Muscle of arm (tissue), 12 donors: Measurements from ENCODE around the gene MSANTD1. TPM values are rescaled to one million over a fixed set of nuclear protein-coding genes. Genes with fewer than 3 reads are reported as not detected.

Experiments
- DNase-seq: peaks from one replicate; pipeline ENCODE4 v3.0.0-alpha.2; 2013
- polyA plus RNA-seq, 12 donors: library from polyadenylated mRNA; unstranded; fragments of 120-200 nt; gene quantifications; one replicate each; pipeline ENCODE4 v1.2.1, GENCODE V29; 2013; ENCODE audit not compliant: insufficient read length in 12 of 12

Gene MSANTD1
- polyA plus RNA-seq, 12 donors: 0.39 to 1.0 (median 0.64) TPM; not detected in 2

- no peak for DNase-seq
These were observed 2.2 kb upstream of the MSANTD1 start for GRCh38 chr4:3246458-3247398.

GRCh38 chr4:3247399-3248177 lies 1.4 kb upstream of the MSANTD1 start:
- DNase-seq: no peak

GRCh38 chr4:3248178-3248480 lies 830 bp upstream of the MSANTD1 start:
- DNase-seq: no peak

- DNase-seq: no peak
These were observed 915 bp downstream of the MSANTD1 start for GRCh38 chr4:3249711-3250437.

GRCh38 chr4:3250438-3250955 lies 1.5 kb downstream of the MSANTD1 start:
- no peak for DNase-seq

GRCh38 chr4:3250956-3251690 lies 2.2 kb downstream of the MSANTD1 start:
- DNase-seq: no peak

GRCh38 chr4:3251691-3252479 lies 2.9 kb downstream of the MSANTD1 start:
- no peak for DNase-seq

GRCh38 chr4:3252480-3252828 lies 3.5 kb downstream of the MSANTD1 start:
- DNase-seq: no peak

GRCh38 chr4:3252831-3253641 lies 4.1 kb downstream of the MSANTD1 start:
- DNase-seq: no peak

- DNase-seq: no peak
These were observed 4.8 kb downstream of the MSANTD1 start for GRCh38 chr4:3253808-3254207.

- DNase-seq: no peak
These were observed 5.6 kb downstream of the MSANTD1 start for GRCh38 chr4:3254302-3255131.

GRCh38 chr4:3255611-3256186 lies 6.7 kb downstream of the MSANTD1 start:
- DNase-seq: no peak

- no peak for DNase-seq
These were observed 7.5 kb downstream of the MSANTD1 start for GRCh38 chr4:3256230-3257102.

- DNase-seq: no peak
These were observed 8.2 kb downstream of the MSANTD1 start for GRCh38 chr4:3257103-3257555.

- no peak for DNase-seq
These were observed 8.9 kb downstream of the MSANTD1 start for GRCh38 chr4:3257556-3258482.
